ENCODE results near the gene SNCA.

DNA sequence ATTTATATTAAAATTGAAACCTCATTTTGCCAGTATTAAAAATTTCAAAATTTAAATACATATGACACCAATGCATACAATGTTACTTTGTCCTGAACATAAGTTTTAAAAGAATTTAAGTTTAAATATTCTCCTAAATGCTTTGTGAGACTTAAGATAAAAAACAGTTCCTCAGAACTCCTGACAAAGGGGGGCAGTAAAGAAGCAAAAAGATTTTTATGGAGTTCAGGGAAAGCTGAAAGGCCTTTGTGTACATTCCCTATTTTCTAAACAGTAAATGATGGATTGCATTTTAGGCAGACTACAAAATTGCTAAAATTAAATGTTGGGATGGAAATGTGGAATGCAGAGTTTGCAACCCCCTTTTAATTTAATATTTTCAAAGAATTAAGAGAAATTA lies 81.7 kb downstream of the SNCA start:
- TF ChIP-seq, protein P1, sequence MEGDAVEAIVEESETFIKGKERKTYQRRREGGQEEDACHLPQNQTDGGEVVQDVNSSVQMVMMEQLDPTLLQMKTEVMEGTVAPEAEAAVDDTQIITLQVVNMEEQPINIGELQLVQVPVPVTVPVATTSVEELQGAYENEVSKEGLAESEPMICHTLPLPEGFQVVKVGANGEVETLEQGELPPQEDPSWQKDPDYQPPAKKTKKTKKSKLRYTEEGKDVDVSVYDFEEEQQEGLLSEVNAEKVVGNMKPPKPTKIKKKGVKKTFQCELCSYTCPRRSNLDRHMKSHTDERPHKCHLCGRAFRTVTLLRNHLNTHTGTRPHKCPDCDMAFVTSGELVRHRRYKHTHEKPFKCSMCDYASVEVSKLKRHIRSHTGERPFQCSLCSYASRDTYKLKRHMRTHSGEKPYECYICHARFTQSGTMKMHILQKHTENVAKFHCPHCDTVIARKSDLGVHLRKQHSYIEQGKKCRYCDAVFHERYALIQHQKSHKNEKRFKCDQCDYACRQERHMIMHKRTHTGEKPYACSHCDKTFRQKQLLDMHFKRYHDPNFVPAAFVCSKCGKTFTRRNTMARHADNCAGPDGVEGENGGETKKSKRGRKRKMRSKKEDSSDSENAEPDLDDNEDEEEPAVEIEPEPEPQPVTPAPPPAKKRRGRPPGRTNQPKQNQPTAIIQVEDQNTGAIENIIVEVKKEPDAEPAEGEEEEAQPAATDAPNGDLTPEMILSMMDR (IDR thresholded peaks at IDR 0.05): no peak
- TF ChIP-seq POLR2A (IDR thresholded peaks at IDR 0.05): no peak

All from esophagus squamous epithelium (tissue), 4 donors.